GM19238 (cell line): Measurements from ENCODE around the gene CTNNA3.
"Not testable (repeated sequence)": the region's sequence is repeated elsewhere in the genome, so short reads cannot be mapped to it uniquely, and the experiment has no call there.

Experiments
- DNase-seq: peaks from one replicate; pipeline ENCODE4 v3.0.0; 2011; ENCODE audit warnings: low spot score; ENCODE audit not compliant: insufficient read length

Gene CTNNA3

GRCh38 chr10:67603701-67604100 is 92.3 kb downstream of the CTNNA3 start:
- no peak for DNase-seq

- DNase-seq: no peak
Measured at GRCh38 chr10:67603086-67603485, 92.9 kb downstream of the CTNNA3 start.

- DNase-seq: no peak
Measured at GRCh38 chr10:67602268-67602950, 93.6 kb downstream of the CTNNA3 start.

GRCh38 chr10:67599597-67599996 is 96.4 kb downstream of the CTNNA3 start:
- DNase-seq: no peak

- no peak for DNase-seq
Measured at GRCh38 chr10:67596641-67597040, 99.4 kb downstream of the CTNNA3 start.

- no peak for DNase-seq
Measured at GRCh38 chr10:67587771-67588170, 108.2 kb downstream of the CTNNA3 start.

GRCh38 chr10:67575532-67575931 is 120.5 kb downstream of the CTNNA3 start:
- no peak for DNase-seq

GRCh38 chr10:67573484-67573883 is 122.5 kb downstream of the CTNNA3 start:
- DNase-seq: no peak

GRCh38 chr10:67571503-67571902 is 124.5 kb downstream of the CTNNA3 start:
- DNase-seq: no peak

- not testable (repeated sequence) for DNase-seq
Measured at GRCh38 chr10:67558311-67558710, 137.7 kb downstream of the CTNNA3 start.

- no peak for DNase-seq
Measured at GRCh38 chr10:67553254-67553653, 142.7 kb downstream of the CTNNA3 start.

GRCh38 chr10:67550838-67551402 is 145.1 kb downstream of the CTNNA3 start:
- no peak for DNase-seq

GRCh38 chr10:67550046-67550445 is 145.9 kb downstream of the CTNNA3 start:
- DNase-seq: no peak

GRCh38 chr10:67549390-67549789 is 146.6 kb downstream of the CTNNA3 start:
- DNase-seq: no peak

- no peak for DNase-seq
Measured at GRCh38 chr10:67541411-67541810, 154.6 kb downstream of the CTNNA3 start.

GRCh38 chr10:67539312-67539711 is 156.7 kb downstream of the CTNNA3 start:
- DNase-seq: no peak

- DNase-seq: no peak
Measured at GRCh38 chr10:67537906-67538305, 158.1 kb downstream of the CTNNA3 start.

GRCh38 chr10:67533376-67533775 is 162.6 kb downstream of the CTNNA3 start:
- no peak for DNase-seq

GRCh38 chr10:67530990-67531389 is 165.0 kb downstream of the CTNNA3 start:
- not testable (repeated sequence) for DNase-seq

GRCh38 chr10:67527351-67527750 is 168.6 kb downstream of the CTNNA3 start:
- DNase-seq: no peak

GRCh38 chr10:67521546-67521945 is 174.4 kb downstream of the CTNNA3 start:
- DNase-seq: no peak

GRCh38 chr10:67520924-67521520 is 175.0 kb downstream of the CTNNA3 start:
- peak; percentile 2 for DNase-seq

GRCh38 chr10:67519434-67519833 is 176.6 kb downstream of the CTNNA3 start:
- no peak for DNase-seq
